Pons (tissue), 1 donor: Measurements from ENCODE around the gene USP9X.
"Not testable (repeated sequence)": the region's sequence is repeated elsewhere in the genome, so short reads cannot be mapped to it uniquely, and the experiment has no call there.

Experiments used
- DNase-seq: peaks from one replicate; pipeline ENCODE4 v3.0.0-alpha.2; 2016; ENCODE audit warnings: low spot score

Gene USP9X

DNA sequence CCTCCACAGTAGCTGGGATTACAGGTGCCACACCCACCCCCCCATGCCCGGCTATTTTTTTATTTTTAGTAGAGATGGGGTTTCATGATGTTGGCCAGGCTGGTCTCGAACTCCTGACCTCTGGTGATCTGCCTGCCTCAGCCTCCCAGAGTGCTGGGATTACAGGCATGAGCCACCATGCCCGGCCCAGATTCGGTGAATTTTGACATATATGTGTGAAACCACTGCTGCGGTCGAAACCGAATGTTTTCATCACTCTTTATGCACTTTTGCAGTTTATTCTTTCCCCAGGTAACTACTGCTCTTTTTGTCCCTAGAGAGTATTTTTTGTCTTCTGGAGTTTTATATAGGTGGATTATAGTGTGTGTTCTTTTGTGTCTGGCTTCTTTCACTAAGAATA lies 101.7 kb downstream of the USP9X start:
- not testable (repeated sequence) for DNase-seq

DNA sequence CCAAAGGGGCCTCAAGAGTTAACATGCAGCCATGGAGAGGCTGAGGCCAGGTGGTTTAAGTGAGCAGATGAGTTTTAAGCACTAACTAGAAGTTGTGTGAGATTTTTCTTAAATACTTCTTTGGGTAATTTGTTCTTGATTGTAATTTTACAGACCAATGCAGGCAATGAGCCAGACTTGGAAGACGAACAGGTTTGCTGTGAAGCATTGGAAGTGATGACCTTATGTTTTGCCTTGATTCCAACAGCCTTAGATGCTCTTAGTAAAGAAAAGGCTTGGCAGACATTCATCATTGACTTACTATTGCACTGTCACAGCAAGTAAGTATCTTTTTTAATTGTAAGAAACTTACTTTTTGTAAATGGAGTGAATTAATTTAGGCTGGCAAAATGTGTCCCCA lies 103.9 kb downstream of the USP9X start:
- DNase-seq: no peak

DNA sequence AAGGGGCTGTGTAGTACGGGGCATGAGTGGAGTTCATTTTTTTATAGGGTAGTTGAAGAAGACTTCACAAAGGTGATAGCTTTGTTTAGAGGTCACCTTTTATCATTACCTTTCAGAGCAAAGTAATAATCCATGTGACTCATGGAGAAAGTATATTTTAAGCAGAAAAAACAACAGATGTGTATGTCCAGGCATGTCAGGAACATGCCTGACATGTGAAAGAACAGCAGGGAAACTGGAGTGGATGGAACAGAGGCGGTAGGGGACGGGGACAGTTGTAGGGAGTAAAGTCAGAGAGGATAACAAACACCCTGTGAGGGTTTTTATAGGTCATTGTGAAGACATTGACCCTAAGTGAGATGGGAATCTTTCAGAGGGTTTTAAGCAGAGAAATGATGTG lies 107.6 kb downstream of the USP9X start:
- DNase-seq: no peak

DNA sequence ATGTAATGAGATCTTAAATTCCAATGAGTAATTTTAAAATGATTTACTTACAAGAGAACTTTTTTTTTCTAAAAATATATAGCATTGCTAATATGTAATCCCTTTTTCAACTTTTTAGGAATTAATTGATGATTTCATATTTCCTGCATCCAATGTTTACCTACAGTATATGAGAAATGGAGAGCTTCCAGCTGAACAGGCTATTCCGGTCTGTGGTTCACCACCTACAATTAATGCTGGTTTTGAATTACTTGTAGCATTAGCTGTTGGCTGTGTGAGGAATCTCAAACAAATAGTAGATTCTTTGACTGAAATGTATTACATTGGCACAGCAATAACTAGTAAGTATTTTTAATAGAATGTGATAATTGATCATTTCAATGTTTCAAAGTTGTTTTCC lies 113.2 kb downstream of the USP9X start:
- no peak for DNase-seq

DNA sequence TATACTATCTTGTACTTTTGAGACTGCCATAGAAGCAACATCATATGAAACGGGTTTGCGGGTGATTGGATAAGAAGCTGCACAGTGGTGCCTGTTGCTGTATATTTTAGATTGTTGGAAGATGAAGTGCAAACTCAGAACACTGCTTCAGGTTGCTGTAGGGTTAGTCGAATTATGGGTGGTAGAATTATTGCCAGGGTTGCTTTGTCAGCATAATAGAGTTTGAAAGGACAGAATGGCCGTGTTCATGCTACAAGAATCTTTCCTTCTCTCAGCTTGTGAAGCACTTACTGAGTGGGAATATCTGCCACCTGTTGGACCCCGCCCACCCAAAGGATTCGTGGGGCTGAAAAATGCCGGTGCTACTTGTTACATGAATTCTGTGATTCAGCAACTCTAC lies 115.5 kb downstream of the USP9X start:
- no peak for DNase-seq

DNA sequence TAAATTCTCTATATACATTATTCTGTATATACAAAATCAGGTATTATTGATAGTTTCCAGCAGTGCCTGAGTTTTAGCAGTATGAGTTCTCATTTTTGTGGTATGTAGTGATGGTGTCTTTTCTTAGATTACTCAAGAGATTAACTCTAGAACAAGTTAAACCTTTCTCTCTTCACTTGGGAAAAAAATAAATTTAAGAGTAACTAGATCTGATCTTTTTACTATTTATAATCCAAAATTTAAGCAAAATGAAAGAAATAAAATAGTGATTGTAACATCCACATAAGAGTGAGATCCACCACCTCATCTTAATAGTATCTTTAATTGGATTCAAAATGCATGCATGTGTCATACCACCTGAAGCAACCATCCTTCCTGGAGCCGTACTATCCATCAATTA lies 124.6 kb downstream of the USP9X start:
- DNase-seq: no peak

DNA sequence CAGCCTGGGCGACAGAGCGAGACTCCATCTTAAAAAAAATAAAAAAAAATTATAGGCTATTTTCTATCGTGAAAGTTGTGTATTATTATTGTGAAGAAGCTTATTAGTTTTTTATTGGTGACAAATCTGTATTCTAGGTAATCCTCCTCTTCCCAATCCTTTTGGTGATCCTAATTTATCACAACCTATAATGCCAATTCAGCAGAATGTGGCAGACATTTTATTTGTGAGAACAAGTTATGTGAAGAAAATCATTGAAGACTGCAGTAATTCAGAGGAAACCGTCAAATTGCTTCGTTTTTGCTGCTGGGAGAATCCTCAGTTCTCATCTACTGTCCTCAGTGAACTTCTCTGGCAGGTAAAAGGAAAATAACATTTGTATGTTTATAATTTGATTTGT lies 139.4 kb downstream of the USP9X start:
- no peak for DNase-seq

DNA sequence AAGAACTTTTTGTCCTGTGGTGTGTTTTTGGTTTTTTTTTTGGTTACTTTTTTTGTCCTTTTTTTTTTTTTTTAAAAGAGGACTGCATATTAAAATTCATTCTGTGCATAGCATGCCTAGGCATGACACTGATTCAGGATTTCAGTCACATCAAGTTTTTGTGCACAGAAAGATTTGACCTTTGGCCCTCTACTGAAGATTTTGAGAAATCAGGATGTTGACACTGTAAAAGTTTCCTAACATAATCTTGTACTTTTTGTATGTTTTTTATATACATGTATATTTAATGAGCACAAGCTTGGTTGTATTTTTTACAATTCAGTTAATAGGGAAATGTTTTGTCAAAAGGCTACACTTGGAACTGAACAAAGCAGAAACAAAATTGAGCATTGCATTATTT lies 148.7 kb downstream of the USP9X start:
- DNase-seq: no peak

DNA sequence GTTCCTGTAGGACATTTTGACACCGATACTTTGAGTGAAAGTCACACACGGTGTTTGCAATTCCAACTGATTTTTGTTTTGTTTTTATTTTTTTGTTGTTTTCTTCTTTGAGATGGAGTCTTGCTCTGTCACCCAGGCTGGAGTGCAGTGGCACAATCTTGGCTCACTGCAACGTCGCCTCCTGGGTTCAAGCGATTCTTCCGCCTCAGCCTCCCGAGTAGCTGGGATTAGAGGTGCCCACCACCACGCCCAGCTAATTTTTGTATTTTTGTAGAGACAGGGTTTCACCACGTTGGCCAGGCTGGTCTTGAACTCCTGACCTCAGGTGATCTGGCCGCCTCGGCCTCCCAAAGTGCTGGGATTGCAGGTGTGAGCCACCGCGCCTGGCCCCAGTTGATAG lies 149.2 kb downstream of the USP9X start:
- not testable (repeated sequence) for DNase-seq

DNA sequence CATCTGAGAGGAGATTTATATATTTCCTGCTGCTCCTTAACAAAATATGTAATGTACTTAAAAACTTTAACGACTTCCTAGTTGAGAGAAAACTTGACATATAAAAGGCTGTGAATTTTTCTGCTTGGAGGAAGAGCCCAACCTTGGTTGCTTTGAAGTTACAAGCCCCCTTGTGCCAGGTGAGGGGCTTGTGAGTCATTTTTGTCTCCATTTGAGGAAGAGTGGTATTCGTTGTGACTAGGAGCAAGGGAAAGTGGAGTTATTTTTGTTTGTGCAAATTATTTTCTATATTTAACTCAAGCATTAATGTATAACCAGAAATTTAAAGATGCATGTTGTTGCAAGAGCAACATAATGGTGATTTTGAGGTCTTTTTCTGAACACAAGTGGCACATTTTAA lies 149.7 kb downstream of the USP9X start:
- DNase-seq: no peak

DNA sequence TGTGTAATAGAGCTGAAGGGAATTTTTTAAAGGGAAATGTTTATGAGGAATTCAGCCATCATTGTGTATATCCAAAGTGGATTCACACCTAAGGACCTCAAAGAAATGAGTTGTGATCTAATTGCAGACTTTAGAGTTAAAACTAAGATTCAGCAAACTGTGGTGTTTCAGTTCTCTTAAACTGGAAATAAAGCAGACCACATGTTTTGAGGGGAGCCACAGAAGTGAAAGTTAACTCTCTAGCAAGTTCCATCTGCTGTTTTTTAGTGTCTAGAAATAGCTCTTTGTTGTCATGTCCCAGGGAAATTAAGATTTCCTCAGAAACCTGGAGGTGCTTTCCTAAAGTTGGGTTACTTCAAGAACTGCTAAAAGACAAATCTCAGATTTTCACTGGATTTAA lies 151.4 kb downstream of the USP9X start:
- peak; percentile 56 for DNase-seq

DNA sequence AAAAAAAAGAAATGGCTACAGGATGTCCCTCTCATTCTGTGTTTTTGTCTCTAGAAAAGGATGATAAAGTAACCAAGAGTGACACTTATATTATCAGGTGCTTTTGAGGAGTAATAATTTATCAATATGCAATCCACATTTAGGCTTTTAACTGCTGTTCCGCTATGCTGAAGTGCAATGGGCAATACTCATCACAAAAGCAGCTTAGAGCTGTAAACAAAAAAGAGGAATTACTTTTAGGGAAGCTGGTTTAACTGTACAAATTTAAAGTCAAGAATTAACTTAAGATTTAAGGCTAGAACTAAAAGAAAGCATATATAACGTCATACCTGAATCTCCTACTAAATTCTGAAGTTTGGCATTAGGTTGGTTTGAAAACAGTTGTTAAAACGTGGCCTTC lies 155.3 kb downstream of the USP9X start:
- DNase-seq: peak; percentile 20

DNA sequence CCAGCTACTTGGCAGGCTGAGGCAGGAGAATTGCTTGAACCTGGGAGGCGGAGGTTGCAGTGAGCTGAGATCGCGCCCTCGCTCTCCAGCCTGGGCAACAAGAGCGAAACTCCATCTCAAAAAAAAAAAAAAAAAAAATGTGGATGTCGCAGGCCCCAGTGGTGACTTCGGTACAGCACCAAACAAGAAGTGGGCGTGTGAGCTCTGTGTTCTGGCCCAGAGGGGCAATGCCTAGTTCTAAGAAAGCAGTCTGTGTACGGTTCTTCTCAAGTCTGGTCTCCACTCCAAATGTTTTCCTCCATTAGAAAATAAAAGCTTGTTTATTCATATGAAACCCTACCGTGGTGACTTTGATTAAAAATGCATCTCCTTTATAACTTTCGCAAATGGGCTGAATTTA lies 156.7 kb downstream of the USP9X start:
- no peak for DNase-seq

DNA sequence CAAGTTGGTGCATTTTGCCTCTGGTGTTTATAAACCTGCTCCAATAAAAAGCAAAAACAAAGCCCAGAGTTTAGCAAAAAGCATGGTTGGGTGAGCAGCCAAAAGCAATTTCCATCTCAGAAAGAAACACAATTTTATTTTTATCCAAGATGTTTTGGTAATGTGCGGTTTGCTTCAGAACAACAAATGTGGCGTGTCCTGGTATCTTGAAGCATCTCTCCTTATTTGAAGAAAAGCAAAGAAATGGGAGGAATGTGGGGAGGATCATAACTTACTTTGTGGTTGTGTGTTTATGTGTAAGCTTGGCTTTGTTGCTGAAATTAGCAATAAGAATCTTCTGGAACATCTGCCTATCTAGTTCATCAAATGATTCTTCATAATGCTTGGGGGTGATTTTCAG lies 160.4 kb downstream of the USP9X start:
- no peak for DNase-seq

DNA sequence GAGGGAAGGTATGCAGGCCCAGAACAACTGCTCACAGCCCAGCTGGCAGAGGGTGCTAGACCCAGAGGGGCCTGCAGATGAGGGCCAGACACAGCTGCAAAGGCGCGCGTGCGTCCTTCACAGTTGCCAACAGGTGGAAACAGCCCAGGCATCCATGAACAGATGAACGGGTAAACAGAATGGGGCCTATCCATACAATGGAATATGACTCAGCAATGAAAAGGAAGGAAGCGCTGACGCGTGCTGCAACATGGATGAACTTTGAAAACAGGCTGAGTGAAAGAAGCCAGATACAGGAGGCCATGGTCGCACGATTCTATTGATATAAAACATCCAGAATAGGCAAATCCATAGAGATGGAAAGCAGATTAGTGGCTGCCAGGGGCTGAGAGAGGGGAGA lies 165.6 kb downstream of the USP9X start:
- DNase-seq: no peak

DNA sequence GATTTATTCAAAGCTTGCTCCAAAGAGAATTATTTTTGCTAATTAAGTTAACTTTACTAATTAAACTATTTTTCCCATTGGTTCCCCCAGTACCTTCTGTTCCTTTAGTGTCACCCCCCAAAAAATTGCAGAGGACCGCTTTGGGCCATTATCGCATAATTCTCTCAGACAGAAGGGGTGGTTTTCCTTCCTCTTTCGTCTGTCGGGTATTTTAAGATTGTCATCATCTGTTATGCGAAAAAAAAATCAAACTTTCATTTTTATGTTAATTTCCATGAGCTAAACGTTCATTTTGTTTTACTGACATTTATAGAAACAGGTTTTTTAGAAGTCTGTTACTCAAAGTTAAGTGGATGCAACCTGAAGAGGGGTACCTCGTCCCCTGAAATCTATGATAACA lies 172.6 kb downstream of the USP9X start:
- DNase-seq: no peak

DNA sequence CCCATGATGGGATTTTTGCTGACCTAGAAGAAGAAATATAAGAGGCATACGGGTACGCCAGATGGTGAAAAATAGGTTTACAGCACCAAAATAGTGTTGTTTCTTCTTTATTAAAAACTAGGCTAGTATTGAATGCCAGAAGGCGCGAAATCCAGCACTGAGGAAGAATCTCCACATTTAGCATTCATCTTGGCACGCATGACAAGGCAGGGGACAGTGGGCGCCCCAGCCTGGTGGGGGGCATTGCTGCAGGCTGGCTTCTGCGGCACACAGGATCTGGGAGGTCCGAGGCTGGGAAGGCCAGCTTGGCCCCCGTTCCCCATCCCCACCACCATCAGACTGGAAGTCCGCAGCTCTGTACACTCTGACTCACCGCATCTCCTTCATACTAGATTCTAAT lies 173.0 kb downstream of the USP9X start:
- DNase-seq: no peak

DNA sequence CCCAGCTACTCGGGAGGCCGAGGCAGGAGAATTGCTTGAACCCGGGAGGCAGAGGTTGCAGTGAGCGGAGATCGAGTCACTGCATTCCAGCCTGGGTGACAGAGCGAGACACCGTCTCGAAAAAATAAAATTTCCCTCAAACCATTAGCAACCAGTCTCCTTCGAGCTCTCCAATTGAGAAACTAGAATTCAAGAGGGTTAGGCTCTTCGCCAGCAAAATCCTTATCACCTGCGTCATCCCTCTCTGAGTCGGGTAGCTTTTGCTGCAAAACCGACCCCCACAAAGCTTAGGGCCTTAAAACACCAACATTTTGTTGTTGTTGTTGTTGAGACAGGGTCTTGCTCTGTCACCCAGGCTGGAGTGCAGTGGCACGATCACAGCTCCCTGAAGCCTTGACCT lies 173.6 kb downstream of the USP9X start:
- no peak for DNase-seq

DNA sequence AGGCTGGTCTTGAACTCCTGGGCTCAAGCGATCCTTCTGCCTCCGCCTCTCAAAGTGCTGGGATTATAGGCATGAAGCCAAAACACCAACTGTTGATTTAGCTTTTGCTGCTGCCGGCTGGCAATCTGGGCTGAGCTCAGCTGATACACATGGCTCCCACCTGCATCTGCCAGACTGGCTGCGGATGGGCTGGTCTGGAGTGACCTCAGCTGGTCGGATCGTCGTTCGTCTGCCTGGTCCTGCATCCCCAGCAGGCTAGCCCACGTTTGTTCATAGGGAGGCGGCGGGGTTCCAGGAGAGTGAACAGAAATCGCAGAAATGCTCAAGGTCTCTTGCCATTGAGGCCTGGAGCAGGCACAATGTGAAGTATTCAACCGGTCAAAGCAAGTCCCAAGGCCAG lies 174.3 kb downstream of the USP9X start:
- no peak for DNase-seq

DNA sequence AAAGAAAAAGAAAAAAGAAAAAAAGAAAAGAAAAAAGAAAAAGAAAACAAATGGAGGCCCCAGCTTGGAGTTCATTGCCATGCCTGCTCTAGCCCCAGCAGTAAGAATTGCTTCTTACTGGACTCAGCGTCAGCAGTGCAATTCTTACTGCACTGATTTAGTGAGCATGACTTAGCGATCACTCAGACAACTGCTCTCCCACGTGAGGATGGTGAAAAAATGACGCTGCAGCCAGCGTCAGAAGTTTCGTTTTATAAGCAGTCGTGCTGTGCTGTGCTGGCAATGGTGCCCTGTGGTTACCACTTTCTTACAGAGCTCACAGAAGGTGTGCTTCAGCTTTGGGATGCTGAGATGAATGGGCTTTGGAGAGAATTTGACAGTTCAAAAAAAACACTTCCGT lies 180.4 kb downstream of the USP9X start:
- DNase-seq: peak; percentile 25

DNA sequence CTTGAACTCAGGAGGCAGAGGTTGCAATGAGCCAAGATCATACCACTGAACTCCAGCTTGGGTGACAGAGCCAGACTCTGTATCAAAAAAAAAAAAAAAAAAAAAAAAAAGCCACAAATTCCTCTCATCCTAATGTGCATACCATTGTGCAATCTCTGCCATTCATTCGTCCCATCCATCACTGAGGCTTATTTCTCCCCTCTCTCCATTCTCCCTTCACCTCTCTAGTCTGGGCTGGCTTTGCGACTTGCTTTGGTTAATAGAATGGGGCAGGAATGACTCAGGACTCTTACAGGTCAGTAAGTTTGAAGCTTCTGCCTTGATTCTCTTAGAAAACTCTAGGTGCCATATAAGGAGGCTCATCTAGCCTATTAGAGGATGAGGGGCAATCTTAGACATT lies 188.4 kb downstream of the USP9X start:
- no peak for DNase-seq

DNA sequence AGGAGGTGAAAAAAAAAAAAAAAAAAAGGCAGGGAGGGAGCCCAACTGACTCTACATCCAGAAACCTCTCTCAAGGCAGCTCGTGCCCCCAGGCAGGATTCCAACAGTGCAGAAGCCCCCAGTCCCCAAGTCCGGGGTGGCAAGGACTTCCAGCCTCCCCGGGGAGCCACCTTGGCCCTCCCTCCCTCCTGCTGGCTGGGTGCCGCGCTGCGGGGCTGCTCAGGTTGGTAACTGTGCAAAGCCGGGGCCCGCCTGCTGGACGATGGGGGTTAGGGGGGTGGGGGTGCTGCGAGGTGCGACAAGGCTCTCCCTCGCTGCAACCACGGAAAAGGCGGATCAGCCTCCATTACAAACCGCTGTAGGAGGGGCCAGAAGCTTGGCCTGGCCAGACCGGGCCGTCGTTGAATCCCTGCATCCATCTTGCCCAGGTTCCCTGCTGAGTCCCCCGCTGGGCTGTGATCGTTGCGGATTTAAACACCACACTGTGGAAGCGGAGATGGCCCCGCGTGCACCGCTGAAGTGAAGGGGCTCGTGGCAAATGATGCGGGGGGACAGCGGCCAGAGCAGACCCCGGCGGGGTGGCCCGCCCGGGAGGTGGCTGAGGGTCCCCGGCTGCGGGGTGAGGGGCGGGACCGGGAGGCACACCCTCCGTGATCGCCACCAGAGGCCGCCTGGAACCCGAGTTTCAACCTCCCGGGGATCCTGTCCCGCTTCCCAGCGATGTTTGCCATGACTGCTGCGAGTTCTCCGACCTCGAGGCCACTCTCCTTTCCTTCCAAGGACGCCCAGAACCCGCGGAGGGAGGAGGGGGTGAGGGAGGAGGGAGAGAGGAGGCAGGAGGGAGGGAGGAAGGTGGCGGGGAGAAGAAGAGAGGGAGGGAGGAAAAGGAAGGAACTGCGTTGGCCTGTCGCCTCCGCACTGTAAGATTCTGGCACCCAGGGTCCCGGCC lies 190.7 kb downstream of the USP9X start:
- DNase-seq: peak; percentile 36

DNA sequence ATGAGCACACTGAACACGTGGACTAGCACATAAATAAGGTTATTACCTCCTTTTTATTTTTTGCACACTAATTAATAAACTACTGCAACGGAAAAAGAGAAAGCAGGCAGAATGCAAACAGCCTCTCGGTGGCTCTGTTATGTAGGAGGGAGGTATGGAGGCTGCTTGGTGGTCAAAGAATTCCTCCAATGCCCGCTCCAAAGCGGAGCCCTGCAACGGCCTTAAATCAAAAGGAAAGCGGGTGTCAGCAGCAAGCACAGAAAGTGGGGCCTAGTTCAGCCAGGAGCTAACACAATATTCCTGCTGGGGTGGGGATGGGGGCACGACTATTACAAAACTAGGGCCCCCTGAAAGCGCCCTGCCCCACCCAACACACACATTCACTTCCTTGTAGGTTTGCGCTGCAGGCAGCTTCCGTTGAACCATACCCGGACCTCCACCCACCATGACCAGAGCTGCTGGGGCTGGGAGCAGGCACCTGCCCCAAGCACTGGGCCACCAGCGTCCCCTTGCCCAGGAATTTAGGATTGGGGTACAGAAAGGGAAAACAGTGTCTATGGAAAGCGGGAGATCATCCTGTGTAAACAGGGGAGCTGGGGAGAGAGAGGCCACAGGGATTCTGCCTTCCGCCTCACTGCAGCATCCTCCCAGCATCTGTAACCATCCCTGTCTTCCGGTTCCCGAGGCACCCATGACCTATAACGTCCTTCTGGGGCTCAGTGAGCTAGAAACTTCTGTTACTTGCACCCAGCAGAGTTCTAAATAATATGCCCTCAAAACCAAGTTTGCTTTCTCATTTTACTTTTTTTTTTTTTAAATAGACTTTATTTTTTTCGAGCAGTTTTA lies 191.6 kb downstream of the USP9X start:
- no peak for DNase-seq
